GM18508 (cell line): ENCODE results near the gene UNC13A.
"Not testable (repeated sequence)": the region's sequence is repeated elsewhere in the genome, so short reads cannot be mapped to it uniquely, and the experiment has no call there.

Experiments used
- ATAC-seq: cut with Tn5 transposase; IDR thresholded peaks from one replicate; pipeline ENCODE4 v1.9.1; 2021; ENCODE audit warnings: moderate number of reproducible peaks; ENCODE audit not compliant: insufficient read depth, unreplicated experiment

Gene UNC13A

DNA sequence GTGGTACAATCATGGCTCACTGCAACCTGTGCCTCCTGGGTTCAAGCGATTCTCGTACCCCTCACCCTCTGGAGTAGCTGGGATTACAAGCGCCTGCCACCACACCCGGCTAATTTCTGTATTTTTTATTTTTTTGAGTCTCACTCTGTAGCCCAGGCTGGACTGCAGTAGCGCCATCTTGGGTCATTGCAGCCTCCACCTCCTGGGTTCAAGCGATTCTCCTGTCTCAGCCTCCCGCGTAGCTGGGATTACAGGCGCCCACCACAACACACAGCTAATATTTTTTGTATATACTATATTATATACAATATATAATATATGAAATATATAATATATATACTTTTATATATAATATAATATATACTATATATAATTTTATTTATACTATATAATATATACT lies 80.2 kb downstream of the UNC13A start:
- ATAC-seq, result no peak

DNA sequence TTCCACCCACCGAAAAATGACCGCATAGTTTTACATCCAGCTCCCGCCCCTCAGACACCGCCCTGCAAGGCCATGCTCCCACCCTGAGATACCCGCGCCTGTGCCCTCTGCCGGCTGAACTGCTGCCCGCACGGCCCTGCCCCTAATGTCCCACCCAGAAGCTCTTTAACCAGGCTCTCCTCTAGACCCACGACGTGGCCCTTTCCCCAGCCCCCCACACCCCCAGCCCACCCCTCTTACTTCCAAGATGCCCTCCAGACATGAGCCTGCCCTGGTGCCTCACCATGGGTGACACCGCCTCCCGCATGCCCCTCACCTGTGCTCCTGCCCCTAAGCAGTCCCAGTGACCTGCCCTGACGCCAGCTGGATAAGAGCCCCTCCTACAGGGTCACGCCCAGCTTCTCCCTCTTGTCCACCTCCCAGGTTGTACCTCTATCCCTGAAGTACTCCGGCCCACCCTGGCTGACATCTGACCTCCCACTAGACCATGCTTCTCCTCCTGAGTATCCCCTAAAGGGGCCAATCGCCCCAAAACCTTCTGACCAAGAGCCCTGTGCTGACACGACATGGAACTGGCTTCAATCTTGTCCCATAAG lies 81.5 kb downstream of the UNC13A start:
- ATAC-seq, result no peak

DNA sequence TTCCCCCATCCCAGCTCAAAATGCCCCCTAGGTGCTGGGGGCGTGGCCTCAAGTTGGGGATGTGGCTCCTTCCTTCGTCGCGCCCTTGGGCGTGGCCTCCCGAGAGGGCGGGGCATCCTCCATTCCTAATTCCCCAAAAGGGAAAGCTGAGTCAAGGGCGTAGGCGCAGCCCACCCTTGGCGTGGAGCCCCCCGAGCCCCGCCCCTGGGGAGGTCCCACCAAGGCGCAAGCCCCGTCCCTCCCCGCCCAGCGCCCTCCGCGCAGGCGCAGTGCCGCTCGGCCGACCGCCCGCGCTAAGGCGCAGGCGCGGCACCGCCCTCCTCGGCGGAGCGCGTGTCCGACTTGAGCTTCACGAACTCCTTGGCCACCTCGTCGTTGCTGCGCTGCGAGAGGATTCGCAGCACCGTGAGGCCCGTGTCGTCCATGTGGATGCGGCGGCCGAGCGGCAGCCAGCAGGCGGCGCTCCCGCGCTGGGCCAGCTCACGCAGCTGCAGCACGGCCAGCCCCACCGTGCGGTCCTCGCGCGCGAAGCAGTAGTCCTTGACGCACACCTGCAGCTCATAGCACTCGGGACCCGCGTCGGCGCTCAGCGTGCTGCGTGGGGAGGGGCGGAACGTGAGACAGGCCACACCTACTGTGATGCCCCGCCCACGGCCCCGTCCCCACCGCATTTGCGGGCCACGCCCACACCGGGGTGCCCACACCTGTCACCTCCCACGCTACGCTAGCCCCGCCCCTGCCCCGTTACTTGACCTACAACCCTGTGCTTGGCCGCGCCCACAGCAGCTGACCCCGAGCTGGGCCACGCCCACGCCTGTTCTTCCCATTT lies 82.2 kb downstream of the UNC13A start:
- ATAC-seq, result no peak

DNA sequence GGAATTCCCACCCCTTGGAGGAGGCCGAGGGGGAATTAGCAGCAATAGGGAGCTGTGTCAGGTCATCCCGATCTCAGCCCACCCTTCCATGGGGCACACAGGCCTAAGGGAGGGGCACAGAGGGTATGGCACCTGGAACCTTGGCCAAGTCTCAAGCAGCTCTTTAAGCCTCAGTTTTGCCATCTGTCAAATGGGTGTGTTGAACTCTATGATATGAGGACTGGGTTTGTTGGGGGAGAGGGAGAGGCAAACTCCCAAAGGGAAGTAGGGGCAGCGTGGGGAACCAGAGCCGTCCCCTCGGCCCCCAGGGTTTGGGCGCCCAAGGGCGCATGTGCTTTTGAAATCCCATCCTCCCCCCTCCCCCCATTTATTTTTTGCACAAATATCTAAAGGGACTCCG lies 83.0 kb downstream of the UNC13A start:
- no peak for ATAC-seq

DNA sequence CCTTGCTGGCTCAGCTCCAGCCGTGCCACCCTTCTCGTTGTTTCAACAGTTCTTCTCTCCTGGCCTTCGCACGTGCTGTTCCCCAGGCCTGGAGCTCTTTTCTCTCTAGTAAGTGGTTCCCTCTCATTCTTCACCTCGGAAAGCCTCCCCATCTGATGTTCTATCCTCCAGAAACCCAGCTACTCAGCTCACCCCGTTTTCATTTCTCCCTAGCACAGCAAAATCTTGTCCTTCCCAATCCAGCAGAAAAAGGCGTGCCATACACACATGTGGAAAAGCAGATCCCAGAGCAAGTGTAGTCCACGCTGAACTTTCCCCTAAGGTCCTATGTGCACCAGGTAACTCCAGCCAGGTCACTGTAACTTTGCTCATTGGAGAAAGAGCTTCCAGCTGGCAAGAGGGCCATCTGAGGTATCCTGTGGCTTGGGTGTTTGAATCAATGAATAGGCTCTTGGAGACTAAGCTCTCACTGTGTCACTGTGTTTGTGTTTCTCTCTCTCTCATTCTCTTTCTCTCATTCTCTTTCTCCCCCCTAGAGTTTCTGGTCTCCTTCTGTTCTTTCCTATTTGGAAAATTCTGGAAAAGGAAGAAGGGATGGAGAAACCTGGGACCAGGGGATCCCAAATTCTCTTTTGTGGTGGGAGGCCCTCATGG lies 83.7 kb downstream of the UNC13A start:
- no peak for ATAC-seq

DNA sequence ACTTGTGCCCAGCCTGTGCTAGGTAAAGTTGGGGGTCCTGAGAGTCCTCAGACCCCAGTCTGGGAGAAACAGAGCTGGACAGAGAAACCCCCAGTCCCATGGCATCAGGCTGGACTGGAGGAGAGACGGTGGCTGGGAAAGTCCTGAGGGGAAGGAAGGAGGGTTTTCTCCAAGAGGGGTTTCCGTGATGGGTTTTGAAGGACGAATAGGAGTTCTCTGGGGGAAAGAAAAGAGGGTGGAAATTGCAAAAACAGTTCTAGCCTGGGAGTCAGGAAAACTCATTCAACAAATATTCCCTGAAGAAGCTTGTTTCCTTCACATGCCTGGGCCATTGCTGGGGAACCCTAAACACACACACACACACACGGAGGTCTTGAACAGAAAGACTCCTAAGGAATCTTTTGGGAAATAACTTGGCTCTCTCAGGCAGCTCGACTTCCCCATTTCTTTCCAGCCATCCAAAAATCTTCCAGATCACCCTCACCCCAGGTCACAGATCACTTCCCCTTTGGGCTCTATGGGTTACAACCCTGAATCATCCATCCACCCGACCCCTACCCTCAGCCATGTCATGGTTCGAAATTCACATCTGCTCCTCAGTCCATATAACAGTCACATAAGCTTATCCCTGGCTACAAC lies 85.2 kb downstream of the UNC13A start:
- no peak for ATAC-seq

DNA sequence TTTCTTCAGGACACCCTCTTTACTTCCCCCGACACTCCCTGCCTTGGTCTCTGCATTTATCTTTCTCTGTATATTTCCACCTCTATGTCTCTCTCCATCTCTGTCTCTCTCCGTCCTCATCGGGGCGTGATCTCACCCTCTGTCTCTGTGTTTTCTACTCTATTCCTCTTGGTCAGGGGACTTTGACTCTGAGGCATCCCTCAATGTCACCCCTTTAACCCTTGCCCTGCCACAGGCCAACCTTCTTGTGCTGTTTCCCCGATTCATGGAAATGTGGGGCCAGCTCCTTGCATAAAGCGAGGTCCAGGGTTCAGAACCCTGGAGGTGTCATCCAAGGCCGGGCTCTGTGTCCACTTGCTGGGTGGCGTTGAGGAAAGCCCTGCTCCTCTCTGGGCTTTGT lies 85.9 kb downstream of the UNC13A start:
- no peak for ATAC-seq

DNA sequence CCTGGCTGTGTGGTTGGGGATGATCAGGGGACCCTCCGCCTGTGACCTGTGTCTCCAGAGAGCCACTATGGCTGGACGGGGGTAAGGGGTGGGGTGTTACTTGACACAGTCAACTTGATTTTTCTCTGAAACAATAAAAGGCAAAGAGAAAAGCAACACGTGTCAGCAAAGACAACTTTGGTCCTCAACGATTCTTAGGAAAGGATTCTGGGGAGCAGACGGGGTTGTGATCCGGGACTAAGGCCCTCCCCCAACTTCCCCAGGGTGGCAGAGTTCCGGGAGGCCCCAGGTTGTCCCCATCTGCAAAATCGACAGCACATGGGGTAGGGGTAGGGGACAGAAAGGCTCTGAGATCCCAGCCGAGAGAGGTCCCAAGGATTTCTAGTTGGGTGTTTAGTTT lies 86.5 kb downstream of the UNC13A start:
- ATAC-seq, result no peak

DNA sequence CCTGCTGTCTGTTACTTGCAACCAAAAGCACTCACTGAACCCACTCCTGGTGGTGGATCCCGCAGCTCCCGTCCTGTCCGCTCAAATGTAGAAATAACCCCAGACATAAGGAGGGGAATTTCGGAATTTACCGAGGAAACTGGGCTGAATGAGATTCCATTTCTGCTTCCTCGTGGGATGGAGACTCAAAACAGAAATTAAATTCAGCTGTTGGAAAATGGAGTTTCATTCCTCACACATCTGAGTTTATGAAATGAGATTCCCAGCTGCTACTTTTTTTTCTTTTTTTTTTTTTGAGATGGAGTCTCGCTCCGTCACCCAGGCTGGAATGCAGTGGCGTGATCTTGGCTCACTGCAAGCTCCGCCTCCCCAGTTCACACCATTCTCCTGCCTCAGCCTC lies 88.4 kb downstream of the UNC13A start:
- ATAC-seq, result no peak

DNA sequence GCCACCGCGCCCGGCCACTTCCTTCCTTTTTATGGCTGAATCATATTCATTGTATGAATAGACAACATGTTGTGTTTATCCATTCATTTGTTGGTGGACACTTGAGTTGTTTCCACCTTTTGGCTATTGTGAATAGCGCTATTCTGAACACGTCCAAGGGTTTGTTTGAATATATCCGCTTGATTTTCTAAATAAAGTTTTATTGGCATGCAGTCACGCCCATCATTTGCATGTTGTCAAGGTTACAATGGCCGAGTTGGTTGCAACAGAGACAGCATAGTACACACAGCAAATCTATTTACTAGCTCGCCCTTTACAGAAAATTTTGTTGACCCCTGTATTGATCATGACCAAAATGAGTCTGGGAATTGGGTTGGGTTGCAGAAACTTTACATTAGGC lies 89.2 kb downstream of the UNC13A start:
- no peak for ATAC-seq

DNA sequence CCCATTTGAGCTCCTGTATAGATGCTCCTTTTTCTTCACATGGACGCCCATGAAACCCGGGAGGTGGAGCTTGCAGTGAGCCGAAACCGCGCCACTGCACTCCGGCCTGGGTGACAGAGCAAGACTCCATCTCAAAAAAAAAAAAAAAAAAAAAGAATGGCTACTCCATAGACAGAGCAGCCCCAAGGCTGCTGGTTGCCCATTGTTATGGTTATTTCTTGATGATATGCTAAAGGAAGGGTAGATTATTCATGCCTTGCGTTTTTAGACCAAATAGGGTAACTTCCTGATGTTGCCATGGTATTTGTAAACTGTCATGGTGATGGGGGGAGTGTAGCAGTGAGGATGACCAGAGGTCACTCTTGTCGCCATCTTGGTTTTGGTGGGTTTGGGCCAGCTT lies 90.1 kb downstream of the UNC13A start:
- ATAC-seq, result not testable (repeated sequence)

DNA sequence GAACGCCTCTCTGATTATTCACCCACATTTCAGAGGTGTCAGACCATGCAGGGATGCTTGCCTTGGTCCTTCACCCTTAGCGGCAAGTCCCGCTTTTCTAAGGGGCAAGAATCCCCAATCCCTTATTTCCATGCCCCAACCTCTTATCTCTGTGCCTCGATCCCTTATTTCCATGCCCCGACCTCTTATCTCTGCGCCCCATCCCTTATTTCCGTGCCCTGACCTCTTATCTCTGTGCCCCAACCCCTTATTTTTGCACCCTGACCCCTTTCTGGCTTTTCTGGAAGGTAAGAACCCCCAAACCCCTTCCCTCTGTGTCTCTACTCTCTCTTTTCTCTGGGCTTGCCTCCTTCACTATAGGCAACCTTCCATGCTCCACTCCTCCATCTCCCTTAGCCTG lies 93.9 kb downstream of the UNC13A start:
- ATAC-seq, result not testable (repeated sequence)

DNA sequence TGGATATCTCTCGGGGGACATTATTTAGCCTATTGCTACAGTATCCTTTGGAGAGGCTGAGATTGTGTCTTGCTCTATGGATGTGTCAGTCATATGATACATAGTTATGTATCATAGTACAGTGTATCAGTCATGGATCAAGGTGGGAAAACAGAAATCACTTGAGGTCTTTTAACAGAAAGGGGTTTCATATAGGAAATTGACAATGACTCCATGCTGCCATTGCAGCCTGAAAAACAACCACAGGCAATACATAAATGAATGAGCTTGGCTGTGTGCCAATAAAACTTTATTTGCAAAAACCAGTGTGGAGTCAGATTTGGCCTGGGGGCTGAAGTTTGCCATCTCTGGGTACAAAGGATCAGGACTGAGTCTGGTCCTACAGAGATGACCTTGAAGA lies 97.3 kb downstream of the UNC13A start:
- no peak for ATAC-seq

DNA sequence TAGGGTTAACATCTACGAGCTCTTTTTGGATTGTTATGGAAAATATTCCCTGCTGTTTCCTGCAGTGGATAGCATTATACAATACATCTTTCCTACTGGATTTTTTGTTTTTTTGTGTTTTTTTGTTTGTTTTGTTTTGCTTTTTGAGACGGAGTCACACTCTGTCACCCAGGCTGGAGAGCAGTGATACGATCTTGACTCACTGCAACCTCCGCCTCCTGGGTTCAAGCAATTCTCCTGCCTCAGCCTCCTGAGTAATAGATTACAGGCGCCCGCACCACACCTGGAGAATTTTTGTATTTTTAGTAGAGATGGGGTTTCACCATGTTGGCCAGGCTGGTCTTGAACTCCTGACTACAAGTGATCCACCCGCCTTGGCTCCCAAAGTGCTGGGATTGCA lies 102.8 kb downstream of the UNC13A start:
- not testable (repeated sequence) for ATAC-seq

DNA sequence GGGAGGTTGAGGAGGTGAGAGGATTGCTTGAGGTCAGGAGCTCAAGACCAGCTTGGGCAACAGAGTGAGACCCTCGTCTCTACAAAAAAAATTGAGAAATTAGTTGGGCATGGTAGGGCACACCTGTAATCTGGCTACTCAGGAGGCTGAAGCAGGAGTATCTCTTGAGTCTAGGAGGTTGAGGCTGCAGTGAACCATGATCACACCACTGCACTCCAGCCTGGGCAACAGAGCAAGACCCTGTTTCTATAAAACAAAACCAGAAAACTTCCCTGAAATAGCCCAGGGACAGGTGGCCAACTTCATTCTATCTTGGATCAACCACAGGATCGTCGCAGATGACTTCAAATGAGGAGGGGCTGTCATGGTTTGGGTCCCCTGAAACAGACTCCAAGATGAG lies 104.0 kb downstream of the UNC13A start:
- no peak for ATAC-seq

DNA sequence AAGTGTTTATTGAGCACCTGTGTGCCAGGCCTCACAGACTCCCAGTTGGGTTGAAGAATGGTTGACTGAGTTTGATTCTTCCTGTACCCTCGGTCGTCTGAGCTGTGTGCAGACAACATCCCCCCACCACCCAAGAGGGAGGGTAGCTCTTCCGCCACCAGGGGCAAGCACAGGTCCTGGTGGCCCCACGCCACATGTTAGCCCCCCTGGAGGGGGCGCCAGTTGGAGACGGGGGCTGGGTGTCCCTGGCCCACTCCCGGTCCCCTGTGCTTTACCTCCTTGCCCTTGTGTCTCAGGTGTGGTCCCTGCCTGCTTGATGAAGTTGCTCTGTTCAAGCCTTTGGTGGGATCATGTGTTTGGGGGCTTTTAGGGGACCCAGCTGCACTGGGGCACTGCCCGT lies 105.5 kb downstream of the UNC13A start:
- ATAC-seq, result no peak

DNA sequence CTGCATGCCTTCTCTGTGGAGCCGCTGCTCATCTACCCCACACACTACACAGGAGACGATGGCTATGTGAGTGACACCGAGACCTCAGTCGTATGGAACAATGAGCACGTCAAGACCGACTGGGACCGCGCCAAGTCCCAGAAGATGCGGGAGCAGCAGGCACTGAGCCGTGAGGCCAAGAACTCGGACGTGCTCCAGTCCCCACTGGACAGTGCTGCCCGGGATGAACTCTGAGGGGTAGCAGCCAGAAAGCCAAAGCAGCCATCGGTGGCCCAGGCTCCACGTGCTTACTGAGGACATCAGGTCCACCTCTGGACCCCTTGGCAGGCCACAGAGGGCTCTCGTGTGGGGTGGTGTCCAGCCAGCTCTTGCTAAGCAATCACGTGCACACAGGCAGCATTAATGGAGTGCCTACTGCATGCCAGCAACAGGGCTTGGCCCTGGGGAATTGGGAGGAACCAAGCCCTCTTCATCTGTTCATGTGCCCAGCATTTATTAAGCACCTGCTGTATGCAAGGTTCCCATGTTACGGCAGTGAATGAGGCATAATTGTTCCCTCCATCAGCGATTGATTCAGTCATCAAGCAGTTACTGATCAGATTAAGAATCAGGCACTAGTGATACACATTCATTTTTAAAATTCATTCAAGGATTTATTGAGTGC lies 106.8 kb downstream of the UNC13A start:
- no peak for ATAC-seq

DNA sequence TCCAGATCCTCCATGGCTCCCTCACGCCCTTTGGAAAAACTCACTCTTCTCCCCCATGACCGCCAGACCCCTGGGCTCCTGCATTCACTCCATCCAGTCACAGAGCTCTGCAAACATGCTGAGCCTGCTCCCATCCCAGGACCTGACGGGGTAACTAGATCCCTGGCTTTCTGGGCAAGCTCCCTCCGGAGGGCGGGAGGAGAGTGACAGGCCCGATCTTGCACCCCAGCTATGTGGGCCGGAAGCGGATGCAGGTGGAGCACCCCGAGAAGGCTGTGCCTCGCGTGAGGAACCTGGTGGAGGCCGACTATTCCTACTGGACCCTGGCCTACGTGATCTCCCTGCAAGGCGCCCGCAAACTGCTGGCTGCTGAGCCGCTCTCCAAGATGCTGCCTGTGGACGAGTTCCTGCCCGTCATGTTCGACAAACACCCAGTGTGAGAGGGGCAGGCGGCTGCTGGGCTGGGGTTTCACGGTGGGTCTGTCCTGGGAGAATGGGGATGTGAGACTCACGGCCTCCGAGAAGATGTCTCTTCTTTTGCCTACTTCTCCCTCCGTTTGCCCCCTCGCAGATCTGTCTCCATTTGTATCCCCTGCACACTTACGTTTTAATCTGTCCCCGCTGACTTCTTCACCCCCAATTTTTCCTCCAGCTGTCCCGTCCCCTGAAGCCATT lies 107.5 kb downstream of the UNC13A start:
- no peak for ATAC-seq

DNA sequence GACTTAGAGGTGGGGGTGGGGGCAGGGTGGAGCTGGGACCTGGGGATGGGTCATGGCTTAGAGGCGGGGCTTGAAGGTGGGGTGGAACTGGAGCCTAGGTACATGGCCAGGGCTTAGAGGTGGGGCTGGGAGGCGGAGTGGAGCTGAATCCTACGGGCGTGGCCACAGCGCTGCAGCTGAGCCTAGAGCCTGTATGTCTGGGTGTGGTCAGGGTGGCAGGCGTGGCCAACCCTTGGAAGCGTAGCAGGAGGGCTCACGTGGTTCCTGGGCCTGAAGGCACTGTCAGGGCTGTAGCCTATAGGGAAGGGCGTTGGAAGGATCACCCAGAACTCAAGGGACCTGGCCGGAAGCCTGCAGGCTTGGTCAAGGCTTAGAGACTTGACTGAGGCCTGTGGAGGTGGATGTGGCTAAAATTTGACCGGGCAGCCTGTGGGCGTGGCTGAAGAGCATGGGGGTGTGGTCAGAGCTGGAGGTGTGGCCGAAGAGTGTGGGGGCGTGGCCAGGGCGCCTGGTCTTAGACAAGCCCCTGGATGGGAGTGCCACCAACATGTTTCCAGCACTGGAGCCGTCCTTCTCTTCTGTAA lies 108.4 kb downstream of the UNC13A start:
- ATAC-seq, result no peak
